NB4 (cell line): ENCODE data around the gene PBX1.

Experiments
- DNase-seq: peaks from one replicate; pipeline ENCODE4 v3.0.0; 2010; ENCODE audit warnings: low read depth
- H3K4me3 ChIP-seq: one replicate; pipeline ENCODE4 v1.5.1; 2011; ENCODE audit warnings: mild to moderate bottlenecking, low read depth, low read length, moderate library complexity
- MYC ChIP-seq: IDR thresholded peaks from 2 replicates; pipeline ENCODE4 v1.6.1; 2011; ENCODE audit warnings: low read depth, low read length
- POLR2A ChIP-seq: IDR thresholded peaks from 2 replicates; pipeline ENCODE4 v1.6.1; 2011; ENCODE audit warnings: mild to moderate bottlenecking; ENCODE audit not compliant: insufficient read length; ENCODE audit errors: extremely low read depth
- TF ChIP-seq, protein P1 (sequence below): IDR thresholded peaks from 2 replicates; pipeline ENCODE4 v1.6.1; 2011; ENCODE audit warnings: low read depth, low read length
- TF ChIP-seq, protein P2 (sequence below): IDR thresholded peaks from one replicate; pipeline ENCODE4 v1.5.1; 2012; ENCODE audit warnings: low read depth, low read length

Gene PBX1

DNA sequence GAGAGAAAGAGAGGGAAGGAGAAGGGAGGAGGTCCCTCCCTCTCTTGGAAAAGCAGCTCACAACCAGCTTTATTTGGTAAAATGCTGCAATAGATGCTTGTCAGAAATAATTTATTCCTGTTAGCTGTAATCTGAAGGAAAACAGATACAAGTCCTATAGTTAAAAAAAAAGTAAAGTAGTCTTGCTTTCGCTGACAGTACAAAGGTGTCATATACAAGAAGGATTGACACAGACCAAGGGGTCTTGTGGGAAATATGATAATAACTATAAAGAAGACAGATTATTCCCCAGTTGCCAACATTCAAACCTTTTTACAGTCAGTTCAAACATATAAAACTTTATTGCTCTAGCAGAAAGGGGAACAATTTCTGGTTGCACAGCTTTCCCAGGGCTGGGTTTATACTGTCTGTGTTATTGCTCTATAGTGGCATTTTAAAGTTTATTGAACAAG is 145.0 kb downstream of the PBX1 start:
- DNase-seq = no peak
- H3K4me3 ChIP-seq = no peak overlapping the region
- TF ChIP-seq MYC (no peak), POLR2A (no peak)
- TF ChIP-seq, protein P1, sequence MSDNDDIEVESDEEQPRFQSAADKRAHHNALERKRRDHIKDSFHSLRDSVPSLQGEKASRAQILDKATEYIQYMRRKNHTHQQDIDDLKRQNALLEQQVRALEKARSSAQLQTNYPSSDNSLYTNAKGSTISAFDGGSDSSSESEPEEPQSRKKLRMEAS = no peak
- TF ChIP-seq, protein P2, sequence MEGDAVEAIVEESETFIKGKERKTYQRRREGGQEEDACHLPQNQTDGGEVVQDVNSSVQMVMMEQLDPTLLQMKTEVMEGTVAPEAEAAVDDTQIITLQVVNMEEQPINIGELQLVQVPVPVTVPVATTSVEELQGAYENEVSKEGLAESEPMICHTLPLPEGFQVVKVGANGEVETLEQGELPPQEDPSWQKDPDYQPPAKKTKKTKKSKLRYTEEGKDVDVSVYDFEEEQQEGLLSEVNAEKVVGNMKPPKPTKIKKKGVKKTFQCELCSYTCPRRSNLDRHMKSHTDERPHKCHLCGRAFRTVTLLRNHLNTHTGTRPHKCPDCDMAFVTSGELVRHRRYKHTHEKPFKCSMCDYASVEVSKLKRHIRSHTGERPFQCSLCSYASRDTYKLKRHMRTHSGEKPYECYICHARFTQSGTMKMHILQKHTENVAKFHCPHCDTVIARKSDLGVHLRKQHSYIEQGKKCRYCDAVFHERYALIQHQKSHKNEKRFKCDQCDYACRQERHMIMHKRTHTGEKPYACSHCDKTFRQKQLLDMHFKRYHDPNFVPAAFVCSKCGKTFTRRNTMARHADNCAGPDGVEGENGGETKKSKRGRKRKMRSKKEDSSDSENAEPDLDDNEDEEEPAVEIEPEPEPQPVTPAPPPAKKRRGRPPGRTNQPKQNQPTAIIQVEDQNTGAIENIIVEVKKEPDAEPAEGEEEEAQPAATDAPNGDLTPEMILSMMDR = no peak

DNA sequence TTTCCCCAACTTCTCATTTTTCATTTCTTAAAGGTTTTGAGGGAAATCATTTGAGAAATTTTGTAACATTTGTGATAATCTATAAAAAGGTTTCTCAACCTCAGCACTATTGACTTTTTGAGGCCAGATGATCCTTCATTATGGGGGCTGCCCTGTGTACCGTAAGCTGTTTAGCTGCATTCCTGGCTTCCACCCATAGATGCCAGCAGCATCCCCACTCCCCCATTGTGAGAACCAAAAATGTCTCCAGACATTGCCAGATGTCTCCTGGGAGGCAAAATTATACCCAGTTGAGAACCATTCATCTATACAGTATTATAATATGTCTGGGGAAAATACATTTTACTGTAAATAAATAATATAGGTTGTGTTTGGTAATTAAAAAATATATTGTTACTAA is 146.0 kb downstream of the PBX1 start:
- TF ChIP-seq, protein P1 = no peak
- TF ChIP-seq POLR2A = no peak
- TF ChIP-seq MYC = no peak
- TF ChIP-seq, protein P2 = peak; percentile 36
- H3K4me3 ChIP-seq = no peak overlapping the region
- peak; percentile 37 for DNase-seq

DNA sequence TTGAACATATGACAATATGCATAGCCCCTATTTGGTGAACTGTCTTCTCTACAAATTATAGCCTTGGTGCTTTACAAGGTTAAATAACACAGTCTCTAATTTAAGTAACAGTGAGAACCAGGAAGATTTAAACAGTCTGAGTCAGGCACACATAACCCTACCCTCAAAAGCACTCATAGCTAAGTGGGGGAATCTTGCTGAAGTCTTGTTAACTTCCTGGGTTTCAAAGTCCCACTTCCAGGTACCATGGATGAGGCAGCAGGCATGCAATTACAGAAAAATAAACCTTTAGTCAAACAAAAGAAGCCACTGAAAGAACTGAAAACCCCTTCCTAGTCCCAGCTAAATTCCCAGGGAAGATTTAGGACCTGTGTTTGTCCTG is 147.6 kb downstream of the PBX1 start:
- no peak overlapping the region for H3K4me3 ChIP-seq
- DNase-seq = no peak
- no peak for TF ChIP-seq MYC
- no peak for TF ChIP-seq POLR2A
- TF ChIP-seq, protein P2 = no peak
- TF ChIP-seq, protein P1 = no peak

DNA sequence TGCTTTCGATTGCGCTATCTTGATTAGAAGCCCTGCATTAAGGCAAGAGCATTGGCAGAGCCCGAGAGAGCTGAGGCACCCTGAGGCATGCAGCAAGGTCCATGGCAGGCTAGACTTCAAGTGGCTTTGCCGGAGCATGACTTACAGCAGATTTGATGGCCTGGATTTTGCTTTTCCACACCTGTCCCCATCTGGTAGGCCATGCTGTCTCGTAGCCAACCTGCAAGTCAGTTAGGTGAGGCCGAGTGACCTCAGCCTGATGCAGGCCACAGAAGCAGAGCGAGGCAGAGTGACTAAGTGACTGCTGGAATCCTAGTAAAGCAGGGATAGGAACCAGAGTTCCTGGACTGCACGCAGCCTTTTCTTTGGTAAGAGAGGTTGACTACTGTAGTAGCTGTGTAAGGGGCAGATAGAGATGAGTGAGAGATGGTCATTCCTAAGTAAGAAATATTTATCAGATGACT is 148.9 kb downstream of the PBX1 start:
- TF ChIP-seq MYC (no peak), POLR2A (no peak)
- TF ChIP-seq, protein P2 = no peak
- TF ChIP-seq, protein P1 = no peak
- no peak for DNase-seq
- no peak overlapping the region for H3K4me3 ChIP-seq

DNA sequence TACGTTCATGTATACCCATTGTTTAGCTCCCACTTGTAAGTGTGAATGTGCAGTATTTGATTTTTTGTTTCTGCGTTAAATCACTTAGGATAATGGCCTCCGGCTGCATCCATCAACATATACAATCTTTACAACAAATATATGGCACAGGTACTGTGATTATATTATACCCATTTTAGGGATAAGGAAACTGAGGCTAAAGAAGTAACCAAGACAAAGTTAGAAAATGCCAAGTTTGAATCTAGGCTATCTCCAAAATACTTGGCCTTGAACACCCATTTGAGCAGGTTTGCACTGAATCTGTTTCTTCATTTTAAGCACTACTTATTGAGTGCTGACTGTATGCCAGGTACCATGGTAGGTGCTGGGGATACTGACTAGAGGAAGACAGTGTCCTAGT is 149.6 kb downstream of the PBX1 start:
- H3K4me3 ChIP-seq = no peak overlapping the region
- TF ChIP-seq, protein P1 = no peak
- TF ChIP-seq, protein P2 = no peak
- TF ChIP-seq MYC (no peak), POLR2A (no peak)
- no peak for DNase-seq

DNA sequence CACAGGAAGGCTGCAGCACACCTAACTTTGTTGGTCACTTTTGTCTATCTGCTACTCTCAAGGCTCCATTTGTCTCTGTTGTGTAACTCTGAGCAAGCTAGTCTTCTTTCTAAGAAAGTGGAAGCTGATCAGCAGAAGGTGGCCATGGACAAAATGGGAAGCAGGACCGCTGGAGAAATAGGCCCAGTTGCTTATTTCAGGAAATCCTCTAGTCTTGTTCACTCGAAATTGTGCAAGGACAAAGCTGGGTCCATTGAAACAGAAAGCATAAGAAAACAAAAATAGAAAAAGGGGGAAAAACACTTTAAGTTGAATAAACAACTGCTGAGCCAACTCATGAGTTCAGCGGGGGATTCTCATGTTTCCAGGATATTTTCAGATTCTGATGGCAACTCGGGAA is 150.1 kb downstream of the PBX1 start:
- TF ChIP-seq POLR2A (no peak), MYC (no peak)
- TF ChIP-seq, protein P1 = no peak
- TF ChIP-seq, protein P2 = no peak
- DNase-seq = no peak
- H3K4me3 ChIP-seq = no peak overlapping the region
